ENCODE measurements around the gene TBX1. TPM values are rescaled to one million over a fixed set of nuclear protein-coding genes. Genes with fewer than 3 reads are reported as not detected.

The TBX1 gene
- total and polyA plus RNA-seq, 2 of the 13 experiments (the other 11 are each of a cell fraction or from before 2014, with no cell fraction given): not detected

- intact Hi-C loops (cut with micrococcal nuclease; ENCODE audit: unreplicated experiment): no loop called here
- 83% methylated on average over 3 of the region's 9 CpGs for WGBS (ENCODE audit: low lambda C conversion rate)
- no TSS peak for BruUV-seq (replicated peaks)
- POLR2A ChIA-PET: no interaction called here
- no peak overlapping the region for H3K27ac ChIP-seq (ENCODE audit: extremely low read length, insufficient read depth, low read length)
- H3K9ac ChIP-seq (ENCODE audit: insufficient read depth, low read depth, low read length): no peak overlapping the region
- in situ Hi-C loops (cut with HindIII; ENCODE audit: extremely low pct_ligation_motif_present, low pct_unique_long_range_greater_than_20kb): no loop called here
- DNase-seq (ENCODE audit: low spot score) (no peak), FAIRE-seq (no peak), ATAC-seq (0 out of 3 replicates have a peak, but pooled peaks have one; percentile 8)
- no peak overlapping the region for H3K4me3 ChIP-seq (replicated peaks in 1 of 3; ENCODE audit: insufficient read depth in 1 of 3, low read depth in 2 of 3, low read length in 3 of 3)
- H3K9me3 ChIP-seq (ENCODE audit: low read length): no peaks in the 10 kb centered on the region
- no peak overlapping the region for H3K4me2 ChIP-seq (ENCODE audit: low read depth, low read length)
- H3K36me3 ChIP-seq (replicated peaks in 1 of 2; ENCODE audit: control insufficient read depth in 1 of 2, insufficient read depth in 2 of 2, low read length in 2 of 2): no peaks in the 10 kb centered on the region
- H3K27me3 ChIP-seq (ENCODE audit: control insufficient read depth in 1 of 2, insufficient read depth in 2 of 2, low read length in 2 of 2): peaks cover 21 to 86% of the 10 kb centered on the region in 2 experiments
- no peaks in the 10 kb centered on the region for H3K79me2 ChIP-seq (ENCODE audit: insufficient read depth, low read length)
- peaks cover 8% of the 10 kb centered on the region; the same call in 1 of the 2 replicates for H4K20me1 ChIP-seq (ENCODE audit: insufficient read depth, low read length)
- no peak for TF ChIP-seq CREM (IDR thresholded peaks at IDR 0.05)
- no peak for TF ChIP-seq CREM (CRISPR knock-in tag; IDR thresholded peaks at IDR 0.05)
- TF ChIP-seq, protein P1, sequence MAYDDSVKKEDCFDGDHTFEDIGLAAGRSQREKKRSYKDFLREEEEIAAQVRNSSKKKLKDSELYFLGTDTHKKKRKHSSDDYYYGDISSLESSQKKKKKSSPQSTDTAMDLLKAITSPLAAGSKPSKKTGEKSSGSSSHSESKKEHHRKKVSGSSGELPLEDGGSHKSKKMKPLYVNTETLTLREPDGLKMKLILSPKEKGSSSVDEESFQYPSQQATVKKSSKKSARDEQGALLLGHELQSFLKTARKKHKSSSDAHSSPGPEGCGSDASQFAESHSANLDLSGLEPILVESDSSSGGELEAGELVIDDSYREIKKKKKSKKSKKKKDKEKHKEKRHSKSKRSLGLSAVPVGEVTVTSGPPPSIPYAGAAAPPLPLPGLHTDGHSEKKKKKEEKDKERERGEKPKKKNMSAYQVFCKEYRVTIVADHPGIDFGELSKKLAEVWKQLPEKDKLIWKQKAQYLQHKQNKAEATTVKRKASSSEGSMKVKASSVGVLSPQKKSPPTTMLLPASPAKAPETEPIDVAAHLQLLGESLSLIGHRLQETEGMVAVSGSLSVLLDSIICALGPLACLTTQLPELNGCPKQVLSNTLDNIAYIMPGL (CRISPR knock-in tag; IDR thresholded peaks at IDR 0.05; ENCODE audit: borderline replicate concordance in 1 of 2, low read depth in 1 of 2): no peak
- TF ChIP-seq, protein P2, sequence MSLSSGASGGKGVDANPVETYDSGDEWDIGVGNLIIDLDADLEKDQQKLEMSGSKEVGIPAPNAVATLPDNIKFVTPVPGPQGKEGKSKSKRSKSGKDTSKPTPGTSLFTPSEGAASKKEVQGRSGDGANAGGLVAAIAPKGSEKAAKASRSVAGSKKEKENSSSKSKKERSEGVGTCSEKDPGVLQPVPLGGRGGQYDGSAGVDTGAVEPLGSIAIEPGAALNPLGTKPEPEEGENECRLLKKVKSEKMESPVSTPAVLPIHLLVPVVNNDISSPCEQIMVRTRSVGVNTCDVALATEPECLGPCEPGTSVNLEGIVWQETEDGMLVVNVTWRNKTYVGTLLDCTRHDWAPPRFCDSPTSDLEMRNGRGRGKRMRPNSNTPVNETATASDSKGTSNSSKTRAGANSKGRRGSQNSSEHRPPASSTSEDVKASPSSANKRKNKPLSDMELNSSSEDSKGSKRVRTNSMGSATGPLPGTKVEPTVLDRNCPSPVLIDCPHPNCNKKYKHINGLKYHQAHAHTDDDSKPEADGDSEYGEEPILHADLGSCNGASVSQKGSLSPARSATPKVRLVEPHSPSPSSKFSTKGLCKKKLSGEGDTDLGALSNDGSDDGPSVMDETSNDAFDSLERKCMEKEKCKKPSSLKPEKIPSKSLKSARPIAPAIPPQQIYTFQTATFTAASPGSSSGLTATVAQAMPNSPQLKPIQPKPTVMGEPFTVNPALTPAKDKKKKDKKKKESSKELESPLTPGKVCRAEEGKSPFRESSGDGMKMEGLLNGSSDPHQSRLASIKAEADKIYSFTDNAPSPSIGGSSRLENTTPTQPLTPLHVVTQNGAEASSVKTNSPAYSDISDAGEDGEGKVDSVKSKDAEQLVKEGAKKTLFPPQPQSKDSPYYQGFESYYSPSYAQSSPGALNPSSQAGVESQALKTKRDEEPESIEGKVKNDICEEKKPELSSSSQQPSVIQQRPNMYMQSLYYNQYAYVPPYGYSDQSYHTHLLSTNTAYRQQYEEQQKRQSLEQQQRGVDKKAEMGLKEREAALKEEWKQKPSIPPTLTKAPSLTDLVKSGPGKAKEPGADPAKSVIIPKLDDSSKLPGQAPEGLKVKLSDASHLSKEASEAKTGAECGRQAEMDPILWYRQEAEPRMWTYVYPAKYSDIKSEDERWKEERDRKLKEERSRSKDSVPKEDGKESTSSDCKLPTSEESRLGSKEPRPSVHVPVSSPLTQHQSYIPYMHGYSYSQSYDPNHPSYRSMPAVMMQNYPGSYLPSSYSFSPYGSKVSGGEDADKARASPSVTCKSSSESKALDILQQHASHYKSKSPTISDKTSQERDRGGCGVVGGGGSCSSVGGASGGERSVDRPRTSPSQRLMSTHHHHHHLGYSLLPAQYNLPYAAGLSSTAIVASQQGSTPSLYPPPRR (CRISPR knock-in tag; IDR thresholded peaks at IDR 0.05; ENCODE audit: borderline replicate concordance): no peak
- peaks cover 13% of the 10 kb centered on the region for H3K4me1 ChIP-seq (ENCODE audit: insufficient read depth, low read length)
- CTCF ChIA-PET (ENCODE audit: low intra/inter-chr PET ratio, low total read pairs): interaction anchor here (2.1 kb wide), 1 partner anchor 38 kb away, joined by 14 read pairs; no protein-coding TSS in a partner anchor
- H2AFZ ChIP-seq (ENCODE audit: low read length): no peak overlapping the region
These were observed 43.4 kb upstream of the TBX1 start for GRCh38 chr22:19717181-19717580.
